ENCODE measurements around the gene KLRC4. TPM values are rescaled to one million over a fixed set of nuclear protein-coding genes. Genes with fewer than 3 reads are reported as not detected.

The KLRC4 gene
- polyA plus RNA-seq, 3 donors, result not detected

DNA sequence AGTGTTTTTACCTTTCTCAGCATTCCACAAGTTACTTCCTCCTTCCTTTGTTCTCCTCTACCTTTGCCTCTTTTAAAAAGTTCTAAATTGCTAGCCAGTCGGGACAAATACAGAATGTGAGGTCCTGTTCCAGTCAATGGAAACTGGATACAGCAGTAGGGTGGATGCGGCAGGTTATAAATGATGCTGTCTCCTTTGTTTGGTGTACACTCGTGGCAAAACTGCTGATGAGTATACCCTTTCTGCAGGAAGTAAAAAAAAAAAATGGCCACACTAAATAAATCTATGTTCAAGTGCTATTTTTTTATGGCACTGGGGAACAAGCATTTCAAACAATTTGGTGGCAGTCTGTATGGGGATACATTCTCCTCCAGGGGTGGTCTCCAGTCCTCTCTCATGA is 47.2 kb downstream of the KLRC4 start:
- WGBS (ENCODE audit: insufficient coverage), result 60% methylated on average over 2 of the region's 3 CpGs
- no peaks in the 10 kb centered on the region for H3K36me3 Mint-ChIP-seq
- Histone ChIP-seq H3K9ac (ENCODE audit: insufficient read depth, low read length, poor library complexity, severe bottlenecking) (no peak overlapping the region), H3K4me3 (replicated peaks in 1 of 3; ENCODE audit: low read depth in 2 of 3, low read length in 3 of 3) (no peak overlapping the region), H4K20me1 (ENCODE audit: insufficient read depth, low read length) (no peaks in the 10 kb centered on the region), H3K4me2 (replicated peaks; ENCODE audit: extremely low read depth, low read length, poor library complexity, severe bottlenecking) (no peak overlapping the region), H3K36me3 (replicated peaks in 1 of 2; ENCODE audit: control insufficient read depth in 1 of 2, insufficient read depth in 2 of 2, low read length in 2 of 2) (no peaks in the 10 kb centered on the region), H2AFZ (ENCODE audit: insufficient read depth, low read depth, low read length, poor library complexity, severe bottlenecking) (no peak overlapping the region), H3K27me3 (ENCODE audit: control insufficient read depth in 2 of 2, insufficient read depth in 2 of 2, low read length in 2 of 2) (no peaks in the 10 kb centered on the region), H3K79me2 (ENCODE audit: insufficient read depth, low read length) (no peaks in the 10 kb centered on the region), H3K9me3 (replicated peaks in 1 of 2; ENCODE audit: control insufficient read depth in 1 of 2, insufficient read depth in 1 of 2, low read length in 2 of 2) (peaks cover 0 to 6% of the 10 kb centered on the region in 2 donors), H3K27ac (ENCODE audit: low read depth in 1 of 2, low read length in 2 of 2) (no peak overlapping the region), H3K4me1 (ENCODE audit: control insufficient read depth in 1 of 2, insufficient read depth in 2 of 2, low read length in 2 of 2) (peaks cover 24 to 29% of the 10 kb centered on the region in 2 donors)
- TF ChIP-seq, protein P1, sequence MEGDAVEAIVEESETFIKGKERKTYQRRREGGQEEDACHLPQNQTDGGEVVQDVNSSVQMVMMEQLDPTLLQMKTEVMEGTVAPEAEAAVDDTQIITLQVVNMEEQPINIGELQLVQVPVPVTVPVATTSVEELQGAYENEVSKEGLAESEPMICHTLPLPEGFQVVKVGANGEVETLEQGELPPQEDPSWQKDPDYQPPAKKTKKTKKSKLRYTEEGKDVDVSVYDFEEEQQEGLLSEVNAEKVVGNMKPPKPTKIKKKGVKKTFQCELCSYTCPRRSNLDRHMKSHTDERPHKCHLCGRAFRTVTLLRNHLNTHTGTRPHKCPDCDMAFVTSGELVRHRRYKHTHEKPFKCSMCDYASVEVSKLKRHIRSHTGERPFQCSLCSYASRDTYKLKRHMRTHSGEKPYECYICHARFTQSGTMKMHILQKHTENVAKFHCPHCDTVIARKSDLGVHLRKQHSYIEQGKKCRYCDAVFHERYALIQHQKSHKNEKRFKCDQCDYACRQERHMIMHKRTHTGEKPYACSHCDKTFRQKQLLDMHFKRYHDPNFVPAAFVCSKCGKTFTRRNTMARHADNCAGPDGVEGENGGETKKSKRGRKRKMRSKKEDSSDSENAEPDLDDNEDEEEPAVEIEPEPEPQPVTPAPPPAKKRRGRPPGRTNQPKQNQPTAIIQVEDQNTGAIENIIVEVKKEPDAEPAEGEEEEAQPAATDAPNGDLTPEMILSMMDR (IDR thresholded peaks at IDR 0.05), result no peak
- H3K9me3 Mint-ChIP-seq, result peaks cover 0 to 12% (median 3%) of the 10 kb centered on the region in 7 donors
- H3K4me3 Mint-ChIP-seq, result no peak overlapping the region
- H3K27me3 Mint-ChIP-seq (ENCODE audit: low read depth in 3 of 3), result peaks cover 0 to 4% (median 2%) of the 10 kb centered on the region in 3 donors
- DNase-seq, result no peak
- intact Hi-C loops (cut with micrococcal nuclease), result loop anchor here in 1 of 2 donors (5.0 kb wide), 1 partner anchor 45 kb away; the partner anchor contains the start of gene KLRC4
- no peak overlapping the region for H3K27ac Mint-ChIP-seq
- H3K4me1 Mint-ChIP-seq, result peaks cover 3% of the 10 kb centered on the region

- Mint-ChIP-seq H3K27ac (no peak overlapping the region), H3K4me1 (peaks cover 3% of the 10 kb centered on the region), H3K4me3 (no peak overlapping the region), H3K27me3 (ENCODE audit: low read depth in 3 of 3) (peaks cover 0 to 4% (median 2%) of the 10 kb centered on the region in 3 donors), H3K36me3 (no peaks in the 10 kb centered on the region), H3K9me3 (peaks cover 0 to 9% (median 3%) of the 10 kb centered on the region in 7 donors)
- Histone ChIP-seq H3K9me3 (replicated peaks in 1 of 2; ENCODE audit: control insufficient read depth in 1 of 2, insufficient read depth in 1 of 2, low read length in 2 of 2) (peaks cover 0 to 6% of the 10 kb centered on the region in 2 donors), H3K4me2 (replicated peaks; ENCODE audit: extremely low read depth, low read length, poor library complexity, severe bottlenecking) (no peak overlapping the region), H3K79me2 (ENCODE audit: insufficient read depth, low read length) (no peaks in the 10 kb centered on the region), H3K4me1 (ENCODE audit: control insufficient read depth in 1 of 2, insufficient read depth in 2 of 2, low read length in 2 of 2) (peaks cover 22 to 27% of the 10 kb centered on the region in 2 donors), H4K20me1 (ENCODE audit: insufficient read depth, low read length) (no peaks in the 10 kb centered on the region), H3K9ac (ENCODE audit: insufficient read depth, low read length, poor library complexity, severe bottlenecking) (no peak overlapping the region), H3K4me3 (replicated peaks in 1 of 3; ENCODE audit: low read depth in 2 of 3, low read length in 3 of 3) (no peak overlapping the region), H3K27me3 (ENCODE audit: control insufficient read depth in 2 of 2, insufficient read depth in 2 of 2, low read length in 2 of 2) (no peaks in the 10 kb centered on the region), H3K36me3 (replicated peaks in 1 of 2; ENCODE audit: control insufficient read depth in 1 of 2, insufficient read depth in 2 of 2, low read length in 2 of 2) (no peaks in the 10 kb centered on the region), H3K27ac (ENCODE audit: low read depth in 1 of 2, low read length in 2 of 2) (no peak overlapping the region), H2AFZ (ENCODE audit: insufficient read depth, low read depth, low read length, poor library complexity, severe bottlenecking) (no peak overlapping the region)
- no peak for DNase-seq
- 100% methylated on average over 4 of the region's 4 CpGs for WGBS (ENCODE audit: insufficient coverage)
- intact Hi-C loops (cut with micrococcal nuclease), result loop anchor here in 1 of 2 donors (5.0 kb wide), 1 partner anchor 46 kb away; the partner anchor contains the start of gene KLRC4
- TF ChIP-seq, protein P1 (IDR thresholded peaks at IDR 0.05), result no peak
Observed at GRCh38 chr12:10361622-10362021, 47.9 kb downstream of the KLRC4 start.
